Liver (tissue), 3 donors: Measurements from ENCODE around the gene MFF.

Experiments
- CTCF ChIP-seq: fragments of 150-350 bp; IDR thresholded peaks from 2 replicates; pipeline ENCODE4 v1.5.1; 2017; ENCODE audit warnings: improper control_type of control experiment, low read depth, low read length; ENCODE audit not compliant: missing input control
- EGR1 ChIP-seq, 2 donors: IDR thresholded peaks; 2 replicates each; pipeline ENCODE4 v1.6.1; 2016 to 2018; ENCODE audit warnings: antibody characterized with exemption in 2 of 2, low read depth in 2 of 2
- JUND ChIP-seq, 2 donors: IDR thresholded peaks; 2 replicates each; pipeline ENCODE4 v1.6.1; 2016; ENCODE audit warnings: antibody characterized with exemption in 2 of 2
- RAD21 ChIP-seq, 2 donors: IDR thresholded peaks; 2 replicates each; pipeline ENCODE4 v1.6.1; 2016; ENCODE audit warnings: antibody characterized with exemption in 2 of 2, mild to moderate bottlenecking in 2 of 2
- RXRA ChIP-seq, 2 donors: IDR thresholded peaks; 2 replicates each; pipeline ENCODE4 v1.6.1; 2017 to 2018; ENCODE audit warnings: antibody characterized with exemption in 2 of 2, mild to moderate bottlenecking in 1 of 2
- YY1 ChIP-seq: IDR thresholded peaks from 2 replicates; pipeline ENCODE4 v1.6.1; 2016; ENCODE audit warnings: antibody characterized with exemption, mild to moderate bottlenecking
- donor health status: healthy.
- donor health status: healthy.

GRCh38 chr2:227337442-227337841, 12.4 kb downstream of the MFF start:
- TF ChIP-seq CTCF (no peak), JUND (IDR thresholded peaks at IDR 0.05) (no peak), RAD21 (IDR thresholded peaks at IDR 0.05) (no peak), RXRA (IDR thresholded peaks at IDR 0.05) (no peak), YY1 (no peak), EGR1 (IDR thresholded peaks at IDR 0.05; ENCODE audit: low read depth in 2 of 2) (no peak)
